K562 (cell line): ENCODE results near the gene LAMA5. TPM values are rescaled to one million over a fixed set of nuclear protein-coding genes. Genes with fewer than 3 reads are reported as not detected.

ENCODE experiments used
- ARID4B ChIP-seq: sonication (generic); formaldehyde crosslinking; IDR thresholded peaks from 2 replicates; pipeline ENCODE4 v1.8.0; 2022; ENCODE audit warnings: mild to moderate bottlenecking, missing genetic modification reagents
- CTCF ChIP-seq, 3 experiments: IDR thresholded peaks in 2 of 3; conservative IDR thresholded peaks in 1 of 3; 2 replicates each; pipeline ENCODE4 v1.5.1; 2011 to 2012; ENCODE audit warnings: low read length in 3 of 3, mild to moderate bottlenecking in 3 of 3, control low read depth in 2 of 3, improper control_type of control experiment in 1 of 3, inconsistent platforms in 1 of 3, low read depth in 1 of 3, mixed read lengths in 1 of 3, moderate library complexity in 1 of 3; ENCODE audit not compliant: insufficient read depth in 2 of 3
- ELF2 ChIP-seq: fragments of 250-450 bp; sonication (Bioruptor Pico); IDR thresholded peaks from 2 replicates; pipeline ENCODE4 v1.5.0; 2021; ENCODE audit warnings: mild to moderate bottlenecking
- HDAC6 ChIP-seq: IDR thresholded peaks from 2 replicates; pipeline ENCODE4 v1.6.1; 2012; ENCODE audit warnings: low read depth, mild to moderate bottlenecking, control low read depth, inconsistent platforms, low read length, moderate library complexity
- HIVEP1 ChIP-seq: fragments of 250-450 bp; sonication (Bioruptor Pico); IDR thresholded peaks from 2 replicates; pipeline ENCODE4 v1.4.0; 2020; ENCODE audit warnings: mild to moderate bottlenecking
- HMG20A ChIP-seq: fragments of 450-650 bp; formaldehyde crosslinking; conservative IDR thresholded peaks from 2 replicates; pipeline ENCODE4 v1.4.0; 2020; ENCODE audit warnings: mild to moderate bottlenecking, mixed read lengths
- KHSRP ChIP-seq: fragments of 450-650 bp; IDR thresholded peaks from 2 replicates; pipeline ENCODE4 v1.6.1; 2017
- KLF13 ChIP-seq: fragments of 450-650 bp; IDR thresholded peaks from 2 replicates; pipeline ENCODE4 v1.6.1; 2016; ENCODE audit warnings: missing genetic modification characterization, low read depth, mild to moderate bottlenecking, missing compliant biosample characterization, moderate library complexity, borderline replicate concordance
- NR2C2 ChIP-seq, 2 experiments: fragments of 200-800 bp in 1 of 2; sonication (Bioruptor generic) in 1 of 2; sonication (generic) in 1 of 2; formaldehyde crosslinking in 1 of 2; IDR thresholded peaks; 2 replicates each; pipeline versions ENCODE4 v1.6.1 to v1.8.0; 2016 to 2022; ENCODE audit warnings: mild to moderate bottlenecking in 1 of 2, missing compliant biosample characterization in 1 of 2, missing genetic modification characterization in 1 of 2, missing genetic modification reagents in 1 of 2
- PRMT5 ChIP-seq: sonication (generic); formaldehyde crosslinking; IDR thresholded peaks from 2 replicates; pipeline ENCODE4 v1.5.0; 2020; ENCODE audit warnings: missing genetic modification reagents
- SIN3B ChIP-seq: fragments of 450-650 bp; IDR thresholded peaks from 2 replicates; pipeline ENCODE4 v1.6.1; 2017; ENCODE audit warnings: low read depth, mild to moderate bottlenecking, moderate library complexity
- TAF1 ChIP-seq: IDR thresholded peaks from 2 replicates; pipeline ENCODE4 v1.6.1; 2011; ENCODE audit warnings: mild to moderate bottlenecking, low read length, moderate library complexity; ENCODE audit not compliant: insufficient read depth, control insufficient read depth, severe bottlenecking; ENCODE audit errors: extremely low read depth
- TBP ChIP-seq: optimal IDR thresholded peaks from 2 replicates; pipeline ENCODE3; 2011; ENCODE audit warnings: low read depth, low read length, improper control_type of control experiment
- XRCC4 ChIP-seq: IDR thresholded peaks from one replicate; pipeline ENCODE4 v1.6.1; 2011; ENCODE audit not compliant: insufficient read depth, insufficient read length; ENCODE audit errors: extremely low read depth
- YY1 ChIP-seq, 3 experiments: IDR thresholded peaks; 2 replicates each; pipeline ENCODE4 v1.6.1; 2011; ENCODE audit warnings: low read length in 2 of 3, mild to moderate bottlenecking in 2 of 3, moderate library complexity in 2 of 3, borderline replicate concordance in 1 of 3, control low read depth in 1 of 3, low read depth in 1 of 3; ENCODE audit not compliant: insufficient read depth in 3 of 3, insufficient replicate concordance in 2 of 3, control insufficient read depth in 1 of 3, insufficient read length in 1 of 3; ENCODE audit errors: extremely low read depth in 1 of 3
- ZNF280A ChIP-seq: fragments of 450-650 bp; IDR thresholded peaks from 2 replicates; pipeline ENCODE4 v1.6.1; 2018; ENCODE audit warnings: mild to moderate bottlenecking, low read depth; ENCODE audit not compliant: partially characterized antibody
- ZNF444 ChIP-seq: fragments of 250-450 bp; sonication (Bioruptor Pico); IDR thresholded peaks from 2 replicates; pipeline ENCODE4 v1.4.0; 2020; ENCODE audit warnings: mild to moderate bottlenecking, moderate library complexity
- polyA plus RNA-seq, 8 experiments: library from polyadenylated mRNA; depleted of rRNA in 4 of 8; stranded (reverse) in 5 of 8; unstranded in 3 of 8; fragments of >200 nt; fragmentation: Nextera tagmentation in 2 of 8; fragmentation: Illumina TruSeq in 1 of 8; extraction: Ambion mirVana in 2 of 8; extraction: Trizol in 1 of 8; gene quantifications; 2 replicates each; pipeline versions ENCODE4 v1.2.1 to v1.2.3, GENCODE V29; 2011 to 2014; ENCODE audit warnings: inconsistent platforms in 1 of 8, missing spikeins in 1 of 8
- total RNA-seq, 7 experiments: library from RNA; depleted of rRNA in 6 of 7; stranded (reverse); fragments of >200 nt in 6 of 7; fragmentation: Illumina TruSeq in 2 of 7; extraction: Trizol in 2 of 7; gene quantifications; 2 replicates each; pipeline versions ENCODE4 v1.2.1 to v1.2.3, GENCODE V29; 2011 to 2021; ENCODE audit warnings: low replicate concordance in 1 of 7

LAMA5 gene
- total and polyA plus RNA-seq, 9 of the 15 experiments (the other 6 are each of a cell fraction or from before 2014, with no cell fraction given) = 0.31 to 101 (median 7.8) TPM

DNA sequence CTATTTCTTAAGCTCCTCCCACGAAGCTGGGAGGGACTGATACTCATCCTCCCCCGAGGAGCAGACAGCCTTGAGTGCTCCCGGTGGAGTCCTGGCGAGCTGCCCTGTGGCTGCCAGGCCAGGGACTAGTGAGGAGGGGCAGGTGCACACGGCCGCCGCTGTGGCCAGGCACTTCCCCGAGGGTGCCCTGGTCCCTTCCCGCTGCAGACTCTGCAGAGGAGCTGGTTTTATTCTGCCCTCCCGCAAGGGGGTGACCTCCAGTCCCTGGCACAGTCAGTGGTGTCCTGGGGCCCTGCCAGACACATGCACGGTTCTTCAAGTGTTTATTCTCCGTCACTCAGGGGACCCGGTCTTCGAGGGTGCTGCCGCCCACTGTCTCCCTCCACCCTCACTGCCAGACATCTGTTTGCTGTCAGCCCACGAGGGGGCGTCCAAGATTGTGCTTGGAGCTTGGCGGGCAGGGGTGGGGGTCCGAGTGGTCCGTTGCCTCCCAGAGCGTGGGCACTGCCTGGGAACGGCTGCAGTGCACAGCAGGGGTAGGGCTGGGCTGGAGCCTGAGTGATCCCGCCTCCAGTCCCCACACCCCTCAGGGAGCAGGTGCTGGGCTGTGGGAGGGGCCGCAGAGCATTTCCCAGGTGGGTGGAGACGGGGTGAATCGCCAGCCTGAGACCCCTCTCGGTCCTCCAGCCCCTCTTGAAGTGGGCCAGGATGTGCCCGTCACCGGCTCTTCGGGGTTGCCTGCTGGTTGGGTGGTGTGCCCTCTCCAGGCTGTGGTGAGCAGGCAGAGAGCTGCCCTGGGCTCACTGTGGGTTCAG lies 43.0 kb upstream of the LAMA5 start (continued):
- TF ChIP-seq HMG20A (CRISPR knock-in tag) (no peak), CTCF (IDR thresholded peaks at IDR 0.05 in 2 of 3, conservative IDR thresholded peaks at IDR 0.05 in 1 of 3; ENCODE audit: insufficient read depth in 2 of 3, low read depth in 1 of 3, low read length in 3 of 3) (peak; percentile 78 to 90 (median 86)), ELF2 (no peak), ZNF444 (CRISPR knock-in tag) (no peak), PRMT5 (CRISPR knock-in tag) (no peak), HIVEP1 (no peak), HDAC6 (no peak), NR2C2 (CRISPR knock-in tag; IDR thresholded peaks at IDR 0.05) (0 out of 2 replicates have a peak, but pooled peaks have one; percentile 39), NR2C2 (tag; IDR thresholded peaks at IDR 0.05) (no peak), TBP (no peak), TAF1 (no peak), ZNF280A (no peak), KLF13 (tag) (no peak), SIN3B (no peak), XRCC4 (no peak), KHSRP (no peak), YY1 (IDR thresholded peaks at IDR 0.05; ENCODE audit: borderline replicate concordance in 1 of 3, control insufficient read depth in 1 of 3, extremely low read depth in 1 of 3, insufficient read depth in 3 of 3, insufficient read length in 1 of 3, insufficient replicate concordance in 2 of 3, low read depth in 1 of 3, low read length in 2 of 3) (peak in 1 of 3 experiments; percentile 19), ARID4B (CRISPR knock-in tag) (no peak)
